NT2/D1 (cell line): ENCODE data around the gene ARID3B.

Source experiments
- YY1 ChIP-seq: IDR thresholded peaks from 2 replicates; pipeline ENCODE4 v1.6.1; 2011; ENCODE audit not compliant: insufficient read length, insufficient read depth
- ZNF274 ChIP-seq: IDR thresholded peaks from 2 replicates; pipeline ENCODE4 v1.6.1; 2011; ENCODE audit warnings: mild to moderate bottlenecking, low read depth, low read length

DNA sequence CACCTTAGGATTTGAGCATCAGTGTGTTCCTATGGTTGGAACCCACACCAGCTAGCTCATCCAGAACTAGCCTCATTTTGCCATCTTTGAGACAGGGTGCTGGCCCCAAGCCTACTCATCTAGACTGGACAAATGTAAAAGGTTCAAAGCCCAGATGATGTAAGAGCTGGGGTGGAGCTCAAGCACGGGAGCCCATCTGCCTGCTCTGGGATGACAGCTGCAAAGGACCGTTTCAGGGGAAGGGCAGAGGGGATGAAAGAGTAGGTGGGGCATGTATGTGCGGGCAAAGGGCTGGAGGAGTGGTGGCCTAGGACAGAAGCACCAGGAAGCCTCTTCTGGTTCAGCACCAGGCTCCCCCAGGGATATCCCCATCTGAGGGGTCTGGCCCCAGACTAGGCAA, 90.4 kb downstream of the ARID3B start:
- TF ChIP-seq ZNF274 (no peak), YY1 (no peak)
